Neural progenitor cell (in vitro differentiated cells): ENCODE results near the gene PRKCA. TPM values are rescaled to one million over a fixed set of nuclear protein-coding genes. Genes with fewer than 3 reads are reported as not detected.

Source experiments
- DNase-seq: peaks from one replicate; pipeline ENCODE4 v3.0.0-alpha.2; 2016; ENCODE audit warnings: low spot score
- H2AFZ ChIP-seq: fragments of 200-600 bp; sonication (generic); replicated peaks from 2 replicates; pipeline ENCODE4 v1.6.1; 2016; ENCODE audit warnings: antibody characterized with exemption
- H3F3A ChIP-seq: fragments of 200-600 bp; sonication (generic); 2 replicates; pipeline ENCODE4 v1.6.1; 2016; ENCODE audit warnings: antibody characterized with exemption, low read depth
- H3K27ac ChIP-seq: fragments of 200-600 bp; sonication (generic); 2 replicates; pipeline ENCODE4 v1.5.1; 2016; ENCODE audit warnings: mild to moderate bottlenecking
- H3K27me3 ChIP-seq: fragments of 200-600 bp; sonication (generic); 2 replicates; pipeline ENCODE4 v1.6.1; 2016; ENCODE audit warnings: mild to moderate bottlenecking, moderate library complexity
- H3K36me3 ChIP-seq: fragments of 200-600 bp; sonication (generic); 2 replicates; pipeline ENCODE4 v1.5.1; 2016
- H3K4me1 ChIP-seq: fragments of 200-600 bp; sonication (generic); 2 replicates; pipeline ENCODE4 v1.6.1; 2016; ENCODE audit warnings: mixed run types
- H3K4me2 ChIP-seq: fragments of 200-600 bp; sonication (generic); 2 replicates; pipeline ENCODE4 v1.6.1; 2016
- H3K4me3 ChIP-seq: fragments of 200-600 bp; sonication (generic); 2 replicates; pipeline ENCODE4 v1.5.1; 2016
- H3K79me2 ChIP-seq: fragments of 200-600 bp; sonication (generic); 2 replicates; pipeline ENCODE4 v1.6.1; 2016; ENCODE audit warnings: low read depth
- H3K9ac ChIP-seq: fragments of 200-600 bp; sonication (generic); 2 replicates; pipeline ENCODE4 v1.6.1; 2016
- H3K9me3 ChIP-seq: fragments of 200-600 bp; sonication (generic); 2 replicates; pipeline ENCODE4 v1.5.1; 2016; ENCODE audit warnings: low read depth
- H4K20me1 ChIP-seq: fragments of 200-600 bp; sonication (generic); 2 replicates; pipeline ENCODE4 v1.6.1; 2016; ENCODE audit warnings: low read depth
- H3K27ac Mint-ChIP-seq: 3 replicates; pipeline ENCODE4 v1.8.0; 2021; ENCODE audit warnings: mixed read lengths
- H3K27me3 Mint-ChIP-seq: 2 replicates; pipeline ENCODE4 v1.8.0; 2022; ENCODE audit warnings: low read depth, mild to moderate bottlenecking, inconsistent platforms, moderate library complexity, mixed read lengths; ENCODE audit not compliant: insufficient read depth
- H3K36me3 Mint-ChIP-seq: 3 replicates; pipeline ENCODE4 v1.8.0; 2021; ENCODE audit warnings: mixed read lengths
- H3K4me1 Mint-ChIP-seq: 3 replicates; pipeline ENCODE4 v1.8.0; 2021; ENCODE audit warnings: mixed read lengths
- H3K4me3 Mint-ChIP-seq: 3 replicates; pipeline ENCODE4 v1.8.0; 2021; ENCODE audit warnings: mild to moderate bottlenecking, moderate library complexity, mixed read lengths
- H3K9me3 Mint-ChIP-seq: 3 replicates; pipeline ENCODE4 v1.8.0; 2020; ENCODE audit warnings: mixed read lengths
- EZH2 ChIP-seq: fragments of 200-600 bp; sonication (generic); IDR thresholded peaks from 2 replicates; pipeline ENCODE4 v1.6.1; 2017; ENCODE audit warnings: antibody characterized with exemption, mild to moderate bottlenecking, moderate library complexity
- EZH2phosphoT487 ChIP-seq: fragments of 200-600 bp; sonication (generic); IDR thresholded peaks from 2 replicates; pipeline ENCODE4 v1.6.1; 2017; ENCODE audit warnings: antibody characterized with exemption
- total RNA-seq: library from RNA; depleted of rRNA; stranded (reverse); fragments of >200 nt; gene quantifications from 2 replicates; pipeline ENCODE4 v1.2.3, GENCODE V29; 2015; ENCODE audit warnings: low replicate concordance
- TF ChIP-seq, protein P1 (sequence below): fragments of 200-600 bp; sonication (generic); IDR thresholded peaks from 2 replicates; pipeline ENCODE4 v1.5.1; 2017; ENCODE audit warnings: antibody characterized with exemption, mild to moderate bottlenecking

The PRKCA gene
- total RNA-seq, 1 donor from 2014 or later: 2.1 TPM

DNA sequence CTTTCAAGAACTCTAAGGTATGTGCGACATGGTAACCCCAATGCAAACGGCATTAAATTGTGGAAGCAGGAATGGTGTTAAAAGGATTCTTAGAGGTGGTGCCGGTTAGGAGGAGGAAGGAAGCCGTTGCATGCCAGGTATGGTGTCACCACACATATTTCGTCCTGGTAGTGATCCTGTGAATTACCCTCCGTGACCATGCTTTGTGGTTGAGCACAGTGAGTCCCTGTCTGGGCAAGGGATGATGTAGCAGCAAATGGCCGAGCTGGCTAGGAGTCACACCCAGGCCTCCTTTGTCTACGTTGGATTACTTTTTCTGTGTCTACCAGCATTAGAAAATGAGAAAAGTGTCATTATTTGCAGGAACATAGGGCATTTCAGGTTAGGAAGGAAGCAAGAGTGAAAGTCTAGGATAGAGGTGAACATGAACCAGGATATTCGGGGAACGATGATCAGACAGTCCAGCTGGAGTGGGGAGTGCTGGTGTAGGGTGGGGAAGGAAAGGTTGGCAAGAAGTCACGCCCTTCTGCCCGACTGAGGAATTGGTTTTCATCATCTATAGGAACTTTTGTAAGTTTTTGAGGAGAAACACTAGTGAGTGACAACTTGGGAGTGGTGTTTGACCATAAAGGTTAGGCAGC is 123.5 kb downstream of the PRKCA start:
- no peaks in the 10 kb centered on the region for H3K79me2 ChIP-seq

DNA sequence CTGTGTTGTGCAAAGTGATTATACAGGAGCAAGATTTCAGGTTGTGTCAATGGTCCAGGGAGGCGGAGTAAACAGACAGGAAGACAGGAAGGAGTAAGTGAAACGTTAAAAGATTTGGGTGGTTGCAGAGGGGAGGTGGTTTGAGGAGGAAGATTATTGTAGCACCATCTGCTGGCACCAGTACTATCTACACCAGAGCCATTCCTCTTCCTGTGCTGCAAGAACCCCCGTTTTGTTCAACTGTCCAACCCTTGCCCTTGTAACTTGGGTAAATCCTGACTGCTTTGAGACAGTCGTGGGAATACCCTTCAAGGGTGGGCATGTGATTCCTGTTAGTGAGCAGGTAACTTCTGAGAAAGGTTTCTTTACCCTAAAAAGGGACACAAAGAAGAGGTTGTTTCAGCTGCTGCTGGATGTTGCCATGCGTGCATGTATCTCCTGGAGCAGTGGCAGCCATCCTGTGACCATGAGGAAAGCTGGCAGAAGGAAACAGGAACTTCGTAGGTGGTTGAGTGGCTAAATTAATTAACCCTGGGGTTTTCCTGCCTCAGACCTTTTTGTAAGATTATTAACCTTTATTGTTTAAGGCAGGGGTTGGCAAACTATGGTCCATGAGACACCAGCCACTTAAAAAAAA is 124.1 kb downstream of the PRKCA start:
- DNase-seq: no peak
- Histone ChIP-seq H3K9ac (no peak overlapping the region), H3K9me3 (no peaks in the 10 kb centered on the region), H3K4me1 (peaks cover 9% of the 10 kb centered on the region), H3K4me3 (no peak overlapping the region), H3F3A (no peaks in the 10 kb centered on the region), H4K20me1 (no peaks in the 10 kb centered on the region), H2AFZ (no peak overlapping the region), H3K27ac (no peak overlapping the region), H3K4me2 (no peak overlapping the region), H3K79me2 (no peaks in the 10 kb centered on the region), H3K36me3 (no peaks in the 10 kb centered on the region), H3K27me3 (no peaks in the 10 kb centered on the region)
- no peak for TF ChIP-seq EZH2phosphoT487
- TF ChIP-seq, protein P1, sequence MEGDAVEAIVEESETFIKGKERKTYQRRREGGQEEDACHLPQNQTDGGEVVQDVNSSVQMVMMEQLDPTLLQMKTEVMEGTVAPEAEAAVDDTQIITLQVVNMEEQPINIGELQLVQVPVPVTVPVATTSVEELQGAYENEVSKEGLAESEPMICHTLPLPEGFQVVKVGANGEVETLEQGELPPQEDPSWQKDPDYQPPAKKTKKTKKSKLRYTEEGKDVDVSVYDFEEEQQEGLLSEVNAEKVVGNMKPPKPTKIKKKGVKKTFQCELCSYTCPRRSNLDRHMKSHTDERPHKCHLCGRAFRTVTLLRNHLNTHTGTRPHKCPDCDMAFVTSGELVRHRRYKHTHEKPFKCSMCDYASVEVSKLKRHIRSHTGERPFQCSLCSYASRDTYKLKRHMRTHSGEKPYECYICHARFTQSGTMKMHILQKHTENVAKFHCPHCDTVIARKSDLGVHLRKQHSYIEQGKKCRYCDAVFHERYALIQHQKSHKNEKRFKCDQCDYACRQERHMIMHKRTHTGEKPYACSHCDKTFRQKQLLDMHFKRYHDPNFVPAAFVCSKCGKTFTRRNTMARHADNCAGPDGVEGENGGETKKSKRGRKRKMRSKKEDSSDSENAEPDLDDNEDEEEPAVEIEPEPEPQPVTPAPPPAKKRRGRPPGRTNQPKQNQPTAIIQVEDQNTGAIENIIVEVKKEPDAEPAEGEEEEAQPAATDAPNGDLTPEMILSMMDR: peak; percentile 42
- Mint-ChIP-seq H3K36me3 (peaks cover 4% of the 10 kb centered on the region), H3K27ac (peak overlapping the region; percentile 19), H3K4me3 (no peak overlapping the region), H3K9me3 (peaks cover 8% of the 10 kb centered on the region), H3K27me3 (peaks cover 2% of the 10 kb centered on the region), H3K4me1 (peaks cover 37% of the 10 kb centered on the region)

More for the DNA sequence above, 123.5 kb downstream of the PRKCA start:
- Histone ChIP-seq H3K4me1 (peaks cover 9% of the 10 kb centered on the region), H3F3A (no peaks in the 10 kb centered on the region), H4K20me1 (no peaks in the 10 kb centered on the region), H3K4me2 (no peak overlapping the region), H3K27me3 (no peaks in the 10 kb centered on the region), H3K9me3 (no peaks in the 10 kb centered on the region), H2AFZ (no peak overlapping the region), H3K9ac (no peak overlapping the region), H3K4me3 (no peak overlapping the region), H3K27ac (no peak overlapping the region), H3K36me3 (no peaks in the 10 kb centered on the region)
- Mint-ChIP-seq H3K27ac (peak overlapping the region; percentile 19), H3K36me3 (peaks cover 4% of the 10 kb centered on the region), H3K4me1 (peaks cover 33% of the 10 kb centered on the region), H3K27me3 (peaks cover 4% of the 10 kb centered on the region), H3K4me3 (no peak overlapping the region), H3K9me3 (peaks cover 8% of the 10 kb centered on the region)
- no peak for DNase-seq
- TF ChIP-seq EZH2: no peak

DNA sequence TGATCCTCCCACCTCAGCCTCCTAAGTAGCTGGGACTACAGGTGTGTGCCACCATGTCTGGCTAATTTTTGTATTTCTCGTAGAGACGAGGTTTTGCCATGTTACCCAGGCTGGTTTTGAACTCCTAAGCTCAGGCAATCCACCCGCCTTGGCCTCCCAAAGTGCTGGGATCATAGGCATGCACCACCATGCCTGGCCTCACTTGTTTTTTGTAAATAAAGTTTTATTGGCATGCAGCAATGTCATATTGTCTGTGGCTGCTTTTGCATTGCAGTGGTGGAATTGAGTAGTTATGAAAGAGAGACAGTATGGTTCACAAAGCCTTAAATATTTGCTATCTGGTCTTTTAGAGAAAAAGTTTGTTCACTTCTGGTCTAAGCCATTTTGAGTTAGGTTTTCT is 124.7 kb downstream of the PRKCA start:
- H3K4me3 ChIP-seq: no peak overlapping the region
- DNase-seq: no peak
- H3F3A ChIP-seq: no peaks in the 10 kb centered on the region
- Mint-ChIP-seq H3K9me3 (peaks cover 8% of the 10 kb centered on the region), H3K4me3 (no peak overlapping the region), H3K36me3 (peaks cover 4% of the 10 kb centered on the region), H3K4me1 (peaks cover 39% of the 10 kb centered on the region), H3K27me3 (peaks cover 2% of the 10 kb centered on the region), H3K27ac (no peak overlapping the region)
- no peaks in the 10 kb centered on the region for H4K20me1 ChIP-seq
- no peak overlapping the region for H2AFZ ChIP-seq
- no peaks in the 10 kb centered on the region for H3K79me2 ChIP-seq
- H3K27me3 ChIP-seq: no peaks in the 10 kb centered on the region
- no peak overlapping the region for H3K27ac ChIP-seq
- H3K9ac ChIP-seq: no peak overlapping the region
- no peaks in the 10 kb centered on the region for H3K9me3 ChIP-seq
- H3K4me2 ChIP-seq: no peak overlapping the region
- H3K36me3 ChIP-seq: no peaks in the 10 kb centered on the region
- TF ChIP-seq EZH2phosphoT487 (no peak), EZH2 (no peak)
- TF ChIP-seq, protein P1: no peak
- H3K4me1 ChIP-seq: peaks cover 9% of the 10 kb centered on the region

DNA sequence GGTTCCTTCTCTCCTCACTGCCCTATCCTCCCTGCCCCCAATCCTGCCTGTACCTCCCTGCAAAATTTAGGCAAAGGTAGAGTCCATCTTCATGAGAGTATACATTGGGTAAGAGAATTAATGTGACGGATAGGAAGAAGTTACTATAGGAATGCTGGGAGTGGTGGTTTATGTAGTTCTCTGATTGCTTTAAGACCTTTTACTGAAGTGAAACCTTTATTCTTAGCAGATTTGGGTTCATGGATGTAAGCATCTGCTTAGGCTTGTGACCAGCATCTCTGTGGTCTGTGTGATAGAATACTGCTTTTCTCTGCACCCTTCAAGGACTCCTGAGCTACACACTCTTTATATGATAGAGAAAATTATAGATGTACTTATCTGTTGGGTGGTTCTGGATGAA is 127.3 kb downstream of the PRKCA start:
- Histone ChIP-seq H3F3A (no peaks in the 10 kb centered on the region), H3K27me3 (no peaks in the 10 kb centered on the region), H2AFZ (no peak overlapping the region), H3K4me3 (no peak overlapping the region), H3K4me1 (no peaks in the 10 kb centered on the region), H3K4me2 (no peak overlapping the region), H3K27ac (no peak overlapping the region), H3K36me3 (no peaks in the 10 kb centered on the region), H3K79me2 (no peaks in the 10 kb centered on the region), H4K20me1 (no peaks in the 10 kb centered on the region), H3K9ac (no peak overlapping the region), H3K9me3 (no peaks in the 10 kb centered on the region)
- DNase-seq: no peak
- Mint-ChIP-seq H3K4me3 (no peak overlapping the region), H3K36me3 (peaks cover 4% of the 10 kb centered on the region), H3K27me3 (peaks cover 2% of the 10 kb centered on the region), H3K4me1 (peaks cover 39% of the 10 kb centered on the region), H3K27ac (no peak overlapping the region), H3K9me3 (peaks cover 8% of the 10 kb centered on the region)
- TF ChIP-seq EZH2phosphoT487 (no peak), EZH2 (no peak)
- TF ChIP-seq, protein P1: no peak
